UCSD-AML1 (cell line): ENCODE data around the gene MPV17.
"Not testable (repeated sequence)": the region's sequence is repeated elsewhere in the genome, so short reads cannot be mapped to it uniquely, and the experiment has no call there.

Experiments used
- DNase-seq: peaks from one replicate; lab custom pipeline; 2025; ENCODE audit not compliant: unreplicated experiment; lab: John Stamatoyannopoulos, UW

MPV17 gene

GRCh38 chr2:27270131-27270530 lies 52.8 kb downstream of the MPV17 start:
- no peak for DNase-seq

GRCh38 chr2:27268296-27268695 lies 54.6 kb downstream of the MPV17 start:
- not testable (repeated sequence) for DNase-seq

- no peak for DNase-seq
These were observed 57.4 kb downstream of the MPV17 start for GRCh38 chr2:27265536-27265870.

- DNase-seq: peak; percentile 77
These were observed 58.0 kb downstream of the MPV17 start for GRCh38 chr2:27264753-27265535.

GRCh38 chr2:27264253-27264752 lies 58.6 kb downstream of the MPV17 start:
- DNase-seq: no peak

- DNase-seq: no peak
These were observed 59.3 kb downstream of the MPV17 start for GRCh38 chr2:27263287-27264252.

GRCh38 chr2:27262379-27263286 lies 60.3 kb downstream of the MPV17 start, which contains the start of gene SLC30A3:
Gene SLC30A3, minus strand, starts transcription at chr2:27263047. Its CDS starts 141 bp downstream, at chr2:27262906.
- peak; percentile 43 for DNase-seq

- no peak for DNase-seq
These were observed 61.0 kb downstream of the MPV17 start for GRCh38 chr2:27261926-27262298.

GRCh38 chr2:27261241-27261925 lies 61.5 kb downstream of the MPV17 start:
- no peak for DNase-seq
